PC-3 (cell line): ENCODE data around the gene P3H2. TPM values are rescaled to one million over a fixed set of nuclear protein-coding genes. Genes with fewer than 3 reads are reported as not detected.

Experiments
- ATAC-seq: fragments of 200-7000 bp; cut with Tn5 transposase; 2 replicates; pipeline ENCODE4 v1.9.1; 2020; ENCODE audit warnings: mild to moderate bottlenecking, moderate library complexity
- BruUV-seq: library from RNA; stranded (reverse); fragments of 400-500 nt; replicated peaks from 2 replicates; lab custom pipeline; 2021; lab: Mats Ljungman, UMichigan
- CTCF ChIA-PET: fragments of 300-600 bp; sonication (Branson Sonifier 250); formaldehyde crosslinking; loops from one replicate; lab custom pipeline; 2022; ENCODE audit warnings: antibody characterized with exemption; lab: Charles Lee
- POLR2A ChIA-PET: fragments of 300-600 bp; sonication (Branson Sonifier 250); formaldehyde crosslinking; loops from one replicate; lab custom pipeline; 2022; ENCODE audit warnings: antibody characterized with exemption; ENCODE audit not compliant: unreplicated experiment; lab: Charles Lee
- DNase-seq: peaks from one replicate; pipeline ENCODE4 v3.0.0-alpha.2; 2015
- H2AFZ ChIP-seq: fragments of 300-600 bp; sonication (generic); 2 replicates; pipeline ENCODE4 v1.6.0; 2016; ENCODE audit warnings: antibody characterized with exemption, low read length
- H3F3A ChIP-seq: fragments of 300-600 bp; sonication (generic); one replicate; pipeline ENCODE4 v1.6.0; 2017; ENCODE audit warnings: antibody characterized with exemption, low read length, control low read depth, mild to moderate bottlenecking; ENCODE audit not compliant: unreplicated experiment
- H3K27ac ChIP-seq: fragments of 300-600 bp; sonication (generic); 2 replicates; pipeline ENCODE4 v1.5.1; 2016; ENCODE audit warnings: mild to moderate bottlenecking, low read length
- H3K27me3 ChIP-seq: fragments of 300-600 bp; sonication (generic); 2 replicates; pipeline ENCODE4 v1.6.1; 2016; ENCODE audit warnings: low read length, mixed read lengths
- H3K36me3 ChIP-seq: fragments of 300-600 bp; sonication (generic); 2 replicates; pipeline ENCODE4 v1.6.1; 2016; ENCODE audit warnings: low read depth, mixed run types, low read length, mixed read lengths
- H3K4me1 ChIP-seq: fragments of 300-600 bp; sonication (generic); 2 replicates; pipeline ENCODE4 v1.5.1; 2016; ENCODE audit warnings: low read length; ENCODE audit not compliant: insufficient read depth
- H3K4me2 ChIP-seq: fragments of 300-600 bp; sonication (generic); 2 replicates; pipeline ENCODE4 v1.6.0; 2016; ENCODE audit warnings: low read length
- H3K4me3 ChIP-seq: fragments of 300-600 bp; sonication (generic); 2 replicates; pipeline ENCODE4 v1.5.1; 2016; ENCODE audit warnings: mild to moderate bottlenecking, low read length, mixed read lengths
- H3K79me2 ChIP-seq: fragments of 300-600 bp; sonication (generic); 2 replicates; pipeline ENCODE4 v1.6.1; 2017; ENCODE audit warnings: low read length, mixed read lengths
- H3K9ac ChIP-seq: fragments of 300-600 bp; sonication (generic); 2 replicates; pipeline ENCODE4 v1.6.0; 2016; ENCODE audit warnings: mild to moderate bottlenecking, low read length
- H3K9me2 ChIP-seq: fragments of 300-600 bp; sonication (generic); replicated peaks from 2 replicates; pipeline ENCODE4 v1.6.1; 2016; ENCODE audit warnings: mixed run types, low read length, mixed read lengths
- H3K9me3 ChIP-seq: fragments of 300-600 bp; sonication (generic); 2 replicates; pipeline ENCODE4 v1.6.1; 2016; ENCODE audit warnings: low read length, mixed read lengths
- H4K20me1 ChIP-seq: fragments of 300-600 bp; sonication (generic); 2 replicates; pipeline ENCODE4 v1.6.1; 2016; ENCODE audit warnings: low read length, mixed read lengths
- CTCF ChIP-seq: fragments of 300-600 bp; sonication (generic); conservative IDR thresholded peaks from 2 replicates; pipeline ENCODE4 v1.5.1; 2017; ENCODE audit warnings: antibody characterized with exemption, low read depth, mild to moderate bottlenecking, low read length
- EZH2 ChIP-seq: fragments of 300-600 bp; sonication (generic); IDR thresholded peaks from one replicate; pipeline ENCODE4 v1.6.1; 2017; ENCODE audit warnings: antibody characterized with exemption, mild to moderate bottlenecking, low read length; ENCODE audit not compliant: unreplicated experiment
- EZH2phosphoT487 ChIP-seq: fragments of 300-600 bp; sonication (generic); IDR thresholded peaks from 2 replicates; pipeline ENCODE4 v1.6.1; 2018; ENCODE audit warnings: mild to moderate bottlenecking, antibody characterized with exemption, low read length, borderline replicate concordance
- intact Hi-C: fragments of 100-400 bp; cut with micrococcal nuclease; formaldehyde crosslinking; loops from 2 replicates; pipeline ENCODE4 v1.9.0; 2023
- total RNA-seq: library from RNA; depleted of rRNA; stranded (reverse); fragments of >200 nt; gene quantifications from 2 replicates; pipeline ENCODE4 v1.2.3, GENCODE V29; 2014

P3H2 gene
- total RNA-seq, 1 experiment from 2014 or later: 4.5 TPM

GRCh38 chr3:190014940-190015339 lies 105.8 kb downstream of the P3H2 start:
- CTCF ChIA-PET: interaction anchor here (0.6 kb wide), 1 partner anchor 10 kb away, joined by 4 read pairs; no protein-coding TSS in a partner anchor
- no peak overlapping the region for H3K27ac ChIP-seq
- POLR2A ChIA-PET: no interaction called here
- H2AFZ ChIP-seq: no peak overlapping the region
- intact Hi-C loops: loop anchor here (5.0 to 10.0 kb wide), 3 partner anchors 307 to 410 kb away; partner anchors contain the start of gene CLDN1
- peaks cover 51% of the 10 kb centered on the region for H3K4me1 ChIP-seq
- H3K9me3 ChIP-seq: no peaks in the 10 kb centered on the region
- no peaks in the 10 kb centered on the region for H4K20me1 ChIP-seq
- H3K9me2 ChIP-seq: no peaks in the 10 kb centered on the region
- no peak overlapping the region for H3K4me2 ChIP-seq
- no peak overlapping the region for H3K4me3 ChIP-seq
- H3K9ac ChIP-seq: no peak overlapping the region
- no peaks in the 10 kb centered on the region for H3K36me3 ChIP-seq
- no TSS peak for BruUV-seq
- no peak for DNase-seq
- no peaks in the 10 kb centered on the region for H3K79me2 ChIP-seq
- no peak for ATAC-seq
- H3F3A ChIP-seq: peaks cover 20% of the 10 kb centered on the region
- H3K27me3 ChIP-seq: no peaks in the 10 kb centered on the region
- TF ChIP-seq CTCF (no peak), EZH2phosphoT487 (no peak), EZH2 (no peak)

- no peaks in the 10 kb centered on the region for H3K27me3 ChIP-seq
- H3K9me3 ChIP-seq: no peaks in the 10 kb centered on the region
- ATAC-seq (no peak), DNase-seq (peak; percentile 1)
- H4K20me1 ChIP-seq: no peaks in the 10 kb centered on the region
- H3K36me3 ChIP-seq: no peaks in the 10 kb centered on the region
- H3K27ac ChIP-seq: no peak overlapping the region
- H3K4me2 ChIP-seq: no peak overlapping the region
- no TSS peak for BruUV-seq
- no peaks in the 10 kb centered on the region for H3K79me2 ChIP-seq
- POLR2A ChIA-PET: interaction anchor here (0.6 kb wide), 1 partner anchor 502 kb away, joined by 7 read pairs; no protein-coding TSS in a partner anchor
- TF ChIP-seq CTCF (no peak), EZH2phosphoT487 (no peak), EZH2 (no peak)
- H3K4me1 ChIP-seq: peaks cover 51% of the 10 kb centered on the region
- no peak overlapping the region for H2AFZ ChIP-seq
- no peaks in the 10 kb centered on the region for H3K9me2 ChIP-seq
- no peak overlapping the region for H3K4me3 ChIP-seq
- peaks cover 20% of the 10 kb centered on the region for H3F3A ChIP-seq
- H3K9ac ChIP-seq: no peak overlapping the region
- intact Hi-C loops: loop anchor here (10.0 kb wide), 1 partner anchor 411 kb away; no protein-coding TSS in a partner anchor
- CTCF ChIA-PET: interaction anchor here (1.5 kb wide), 1 partner anchor 53 kb away, joined by 8 read pairs; no protein-coding TSS in a partner anchor
These were observed 106.5 kb downstream of the P3H2 start for GRCh38 chr3:190013943-190014924.
